ENCODE data around the gene HOXA1.

Gene HOXA1

DNA sequence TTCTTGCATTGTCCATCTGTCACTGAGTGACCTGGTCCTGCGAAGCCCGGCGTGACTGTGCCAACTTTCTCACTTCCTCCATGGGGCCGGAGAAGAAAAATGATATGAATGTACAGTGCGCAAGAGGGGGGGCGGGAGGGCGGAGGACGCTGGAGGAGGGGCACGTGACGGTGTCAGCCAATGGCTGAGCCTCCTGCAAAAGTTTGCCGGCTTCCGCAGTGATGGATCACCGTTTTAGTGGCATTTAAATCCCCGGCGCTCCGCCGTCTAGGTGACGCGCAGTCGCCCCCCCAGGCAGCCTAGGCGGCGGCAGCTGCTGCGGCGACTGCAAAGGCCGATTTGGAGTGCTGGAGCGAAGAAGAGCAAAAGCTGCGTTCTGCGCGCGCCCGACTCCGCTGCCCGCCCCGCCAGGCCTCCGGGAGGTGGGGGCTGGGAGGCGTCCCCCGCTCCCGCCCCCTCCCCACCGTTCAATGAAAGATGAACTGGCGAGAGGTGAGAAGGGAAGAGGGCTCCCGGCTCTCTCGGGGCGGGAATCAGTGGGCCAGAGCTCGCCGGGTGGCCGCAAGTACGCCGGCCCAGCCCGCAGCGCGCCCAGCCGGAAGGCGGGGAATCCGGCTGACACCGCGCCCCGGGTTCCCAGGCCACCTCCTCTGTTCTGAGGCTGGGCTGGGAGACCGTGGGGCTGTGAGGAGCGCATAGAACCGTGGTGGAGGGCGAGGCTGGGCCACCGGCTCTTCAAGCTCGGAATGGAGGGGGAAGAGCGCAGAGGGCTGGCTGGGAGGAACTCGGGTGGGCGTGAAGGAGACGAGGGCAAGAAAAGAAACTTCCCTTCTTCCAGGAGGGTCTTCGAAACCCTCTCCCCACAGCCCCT, at the start of gene HOXA1:
TSS of gene HOXA1 (minus strand) at position 104 of the 871 bp plus-strand sequence. CDS start at position 16, 88 bp downstream.
- peak; percentile 87 for DNase-seq

DNA sequence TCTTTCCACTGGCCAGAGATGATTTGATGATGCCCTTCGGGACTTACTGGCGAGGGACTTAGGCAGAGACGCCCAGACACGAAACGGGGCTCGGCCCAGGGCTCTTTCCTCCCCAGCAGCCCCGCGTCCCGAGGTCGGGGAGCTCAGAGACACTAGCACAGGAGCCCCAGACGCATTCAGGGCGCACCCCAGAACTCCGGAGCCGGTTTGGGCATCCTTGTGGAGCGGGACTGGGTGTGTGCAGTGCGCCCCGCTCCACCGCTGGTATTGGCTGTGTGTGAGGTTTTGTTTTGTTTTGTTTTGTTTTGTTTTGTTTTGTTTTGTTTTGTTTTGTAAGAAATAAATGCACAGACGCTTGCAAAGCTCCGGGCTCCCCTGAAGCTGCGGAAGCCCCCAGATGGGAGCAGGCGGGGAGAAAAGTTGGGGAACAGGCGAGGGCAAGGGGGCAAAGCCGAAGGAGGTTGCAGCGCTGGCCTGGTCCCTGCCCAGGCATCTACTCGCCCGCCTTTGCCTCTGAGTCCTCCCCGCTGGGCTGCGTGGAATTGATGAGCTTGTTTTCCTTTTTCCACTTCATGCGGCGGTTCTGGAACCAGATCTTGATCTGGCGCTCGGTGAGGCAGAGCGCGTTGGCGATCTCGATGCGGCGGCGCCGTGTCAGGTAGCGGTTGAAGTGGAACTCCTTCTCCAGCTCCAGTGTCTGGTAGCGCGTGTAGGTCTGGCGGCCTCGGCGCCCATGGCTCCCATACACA, 49.5 kb upstream of the HOXA1 start:
- no peak for DNase-seq

DNA sequence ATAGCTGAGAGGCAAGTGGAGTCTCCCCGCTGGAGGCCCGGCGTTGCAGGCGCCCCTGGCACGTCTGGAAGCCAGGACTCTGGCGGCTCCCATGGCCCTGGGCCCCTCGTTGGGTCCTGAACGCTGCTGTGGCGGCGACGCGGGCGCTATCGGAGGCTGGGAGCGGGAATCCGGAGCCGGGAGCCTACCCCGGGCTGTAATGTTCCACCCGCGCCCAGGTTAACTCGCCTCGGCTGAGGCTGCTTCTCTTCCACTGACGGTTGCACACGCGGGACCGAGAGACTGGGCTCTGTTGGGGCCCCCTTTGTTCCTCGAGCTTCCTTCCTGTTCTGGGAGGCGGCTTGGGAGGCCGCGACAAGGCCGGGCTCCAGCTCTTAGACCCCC, 49.0 kb upstream of the HOXA1 start:
- DNase-seq: no peak

DNA sequence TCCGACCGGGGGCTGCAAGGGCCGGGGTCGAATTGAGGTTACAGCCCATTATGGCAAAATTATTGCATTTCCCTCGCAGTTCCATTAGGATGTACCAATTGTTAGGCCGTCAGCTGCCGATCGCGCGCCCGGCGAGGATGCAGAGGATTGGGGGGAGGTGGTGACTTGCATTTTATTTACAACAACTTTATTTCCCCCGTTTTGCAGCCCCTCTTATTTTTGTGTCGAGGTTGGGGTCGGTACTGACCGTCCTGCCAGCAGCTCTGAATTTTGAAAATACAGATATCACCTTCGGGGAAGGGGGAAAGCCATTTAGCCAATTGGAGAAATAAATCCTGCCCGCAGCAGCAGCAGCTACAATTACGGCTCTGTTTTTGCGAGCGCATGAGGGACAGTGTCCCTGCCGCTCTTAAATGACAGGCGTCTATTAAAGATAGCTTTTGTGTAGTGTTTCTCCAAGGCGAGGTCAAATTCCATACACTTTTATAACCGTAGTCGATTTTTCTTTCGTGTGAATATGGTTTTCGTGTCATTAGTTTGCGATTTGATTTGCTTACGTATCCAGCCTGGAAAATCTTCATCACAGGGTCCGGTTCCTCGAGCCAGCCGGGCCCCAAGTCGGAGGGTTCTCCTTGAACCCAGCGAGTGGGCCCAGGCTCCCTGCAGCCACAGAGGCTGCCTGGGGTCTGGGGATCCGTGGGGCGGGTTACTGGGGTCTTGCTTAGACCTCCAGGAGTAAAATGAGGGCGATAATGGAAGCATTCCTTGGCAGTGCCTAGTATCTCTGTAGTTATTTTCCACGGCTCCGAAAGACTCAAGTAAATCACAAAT, 48.4 kb upstream of the HOXA1 start:
- no peak for DNase-seq

DNA sequence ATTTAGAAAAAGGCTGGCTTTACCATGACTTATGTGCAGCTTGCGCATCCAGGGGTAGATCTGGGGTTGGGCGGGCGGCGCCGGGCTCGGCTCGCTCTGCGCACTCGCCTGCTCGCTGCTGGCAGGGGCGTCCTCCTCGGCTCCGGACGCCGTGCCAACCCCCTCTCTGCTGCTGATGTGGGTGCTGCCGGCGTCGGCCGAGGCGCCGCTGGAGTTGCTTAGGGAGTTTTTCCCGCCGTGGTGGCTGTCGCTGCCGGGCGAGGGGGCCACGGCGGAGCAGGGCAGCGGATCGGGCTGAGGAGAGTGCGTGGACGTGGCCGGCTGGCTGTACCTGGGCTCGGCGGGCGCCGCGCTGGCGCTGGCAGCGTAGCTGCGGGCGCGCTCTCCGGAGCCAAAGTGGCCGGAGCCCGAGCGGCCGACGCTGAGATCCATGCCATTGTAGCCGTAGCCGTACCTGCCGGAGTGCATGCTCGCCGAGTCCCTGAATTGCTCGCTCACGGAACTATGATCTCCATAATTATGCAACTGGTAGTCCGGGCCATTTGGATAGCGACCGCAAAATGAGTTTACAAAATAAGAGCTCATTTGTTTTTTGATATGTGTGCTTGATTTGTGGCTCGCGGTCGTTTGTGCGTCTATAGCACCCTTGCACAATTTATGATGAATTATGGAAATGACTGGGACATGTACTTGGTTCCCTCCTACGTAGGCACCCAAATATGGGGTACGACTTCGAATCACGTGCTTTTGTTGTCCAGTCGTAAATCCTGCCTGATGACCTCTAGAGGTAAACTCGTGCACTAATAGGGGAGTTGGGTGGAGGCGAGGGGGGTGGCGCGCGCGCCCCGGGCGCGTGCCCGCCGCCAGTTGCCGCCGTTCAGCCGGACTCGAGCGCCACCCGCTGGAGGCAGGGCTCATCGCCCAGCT, 47.5 kb upstream of the HOXA1 start, which contains the start of gene HOXA5:
TSS of gene HOXA5 (minus strand) at position 659 of the 927 bp plus-strand sequence. CDS start at position 585, 74 bp downstream.
- DNase-seq: no peak

DNA sequence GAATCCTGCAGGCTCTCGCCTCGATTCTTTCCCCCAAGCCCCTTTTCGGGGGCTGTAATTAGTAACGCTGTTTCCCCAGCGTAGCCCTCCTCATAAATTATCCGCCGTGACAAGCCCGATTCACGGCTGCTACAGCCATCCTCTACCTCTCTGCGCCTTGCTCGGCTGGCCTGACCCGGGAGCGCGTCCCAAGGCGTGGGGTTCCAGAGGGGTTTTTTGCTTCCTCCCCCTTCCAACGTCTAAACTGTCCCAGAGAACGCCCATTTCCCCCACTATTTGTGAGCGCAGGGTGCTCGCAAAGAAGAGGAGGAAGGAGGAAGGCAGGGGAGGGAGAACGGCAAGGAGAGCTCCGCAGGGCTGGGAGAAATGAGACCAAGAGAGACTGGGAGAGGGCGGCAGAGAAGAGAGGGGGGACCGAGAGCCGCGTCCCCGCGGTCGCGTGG, 46.8 kb upstream of the HOXA1 start:
- DNase-seq: no peak

DNA sequence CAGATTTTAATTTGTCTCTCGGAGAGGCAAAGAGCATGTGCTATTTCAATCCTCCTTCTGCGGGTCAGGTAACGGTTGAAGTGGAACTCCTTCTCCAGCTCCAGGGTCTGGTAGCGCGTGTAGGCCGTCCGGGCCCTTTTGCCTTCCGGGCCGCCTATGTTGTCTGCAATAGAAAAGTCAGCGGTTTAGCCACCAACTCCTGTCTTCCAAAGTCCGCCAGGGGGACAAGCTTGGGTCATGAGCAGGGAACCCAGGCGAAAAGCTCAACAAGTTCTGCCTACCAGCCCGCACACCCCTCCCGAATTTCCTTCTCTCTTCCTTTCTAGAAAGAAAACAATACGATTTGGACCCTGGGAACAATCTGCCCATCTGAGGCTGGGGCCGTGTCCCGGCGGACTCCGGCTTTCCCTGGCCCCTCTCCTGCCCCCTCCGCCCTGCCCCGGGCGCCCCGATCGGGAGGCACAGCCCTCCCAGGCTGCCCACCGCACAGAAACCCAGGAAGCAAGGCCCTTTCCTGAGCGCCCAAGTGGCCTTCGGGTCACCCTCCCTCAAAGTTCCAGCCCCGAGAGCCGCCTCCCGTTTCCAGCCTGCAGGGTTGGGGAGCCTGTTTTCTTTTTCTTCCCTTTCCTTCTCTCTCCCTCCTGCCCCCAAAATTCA, 46.3 kb upstream of the HOXA1 start:
- no peak for DNase-seq

DNA sequence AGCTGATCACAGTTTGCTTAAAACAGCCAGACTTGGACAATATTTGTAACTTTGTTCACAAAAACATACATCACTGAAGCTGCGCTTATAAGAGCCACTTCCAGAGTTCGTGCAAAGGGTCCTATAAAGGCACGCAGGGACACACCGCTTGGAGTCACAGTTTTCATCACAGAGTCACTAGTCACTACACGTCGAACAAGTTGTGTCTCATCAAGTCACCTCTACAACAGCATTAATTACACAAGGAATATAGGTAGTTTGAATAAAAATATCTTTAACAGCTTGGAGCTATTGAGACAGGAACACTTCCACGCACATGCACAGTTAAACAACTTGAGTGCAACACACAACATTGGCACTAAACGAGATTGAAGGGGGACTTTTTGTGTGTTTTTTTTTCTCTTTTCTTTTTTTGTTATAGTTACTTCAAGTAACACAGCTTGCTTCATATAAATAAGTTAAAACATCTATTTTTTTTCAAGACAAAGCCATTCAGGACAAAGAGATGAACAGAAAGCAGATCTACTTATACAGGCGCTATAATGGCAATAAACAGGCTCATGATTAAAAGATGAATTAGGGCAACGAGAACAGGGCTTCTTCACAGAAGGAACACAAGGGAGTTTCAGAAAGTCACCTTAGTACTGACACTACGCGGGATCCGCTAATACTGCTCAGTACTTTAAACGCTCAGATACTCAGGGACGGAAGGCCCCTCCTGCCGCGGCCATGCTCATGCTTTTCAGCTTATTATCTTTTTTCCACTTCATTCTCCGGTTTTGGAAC, 45.5 kb upstream of the HOXA1 start:
- no peak for DNase-seq

DNA sequence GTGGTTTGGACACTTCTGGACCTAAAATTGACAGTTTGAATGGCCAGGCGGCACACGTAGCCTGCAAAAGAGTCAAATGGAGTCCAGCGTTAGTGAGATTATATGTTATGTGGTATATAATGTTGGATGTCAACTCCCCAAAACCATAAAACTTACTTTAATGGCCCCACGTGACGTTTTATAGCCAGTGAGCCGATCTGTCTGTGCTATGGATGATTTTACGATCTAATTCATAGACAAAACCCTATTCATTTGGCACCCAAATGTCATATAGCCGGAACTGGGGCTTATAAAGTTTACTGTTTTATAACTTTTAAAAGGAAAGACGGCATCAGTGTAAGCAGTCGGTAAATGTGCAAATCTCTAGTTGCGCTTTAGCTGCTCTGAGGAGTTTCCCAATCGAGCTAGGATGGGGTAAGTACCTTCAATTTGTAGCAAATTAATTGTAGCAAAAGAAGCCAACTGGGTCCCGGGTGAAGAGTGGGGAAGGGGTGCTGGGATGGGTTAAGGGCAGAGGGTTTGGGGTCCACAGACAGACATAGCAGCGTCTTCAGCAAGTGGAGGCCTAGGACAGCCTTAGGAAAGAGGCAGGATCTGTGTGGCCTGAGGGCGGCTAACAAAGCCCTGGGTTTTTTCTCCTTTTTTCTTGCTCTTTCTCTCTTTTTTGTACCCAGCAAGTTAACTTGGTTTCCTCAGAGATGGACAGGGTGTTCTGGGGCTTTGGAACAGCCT, 44.5 kb upstream of the HOXA1 start:
- DNase-seq: no peak

DNA sequence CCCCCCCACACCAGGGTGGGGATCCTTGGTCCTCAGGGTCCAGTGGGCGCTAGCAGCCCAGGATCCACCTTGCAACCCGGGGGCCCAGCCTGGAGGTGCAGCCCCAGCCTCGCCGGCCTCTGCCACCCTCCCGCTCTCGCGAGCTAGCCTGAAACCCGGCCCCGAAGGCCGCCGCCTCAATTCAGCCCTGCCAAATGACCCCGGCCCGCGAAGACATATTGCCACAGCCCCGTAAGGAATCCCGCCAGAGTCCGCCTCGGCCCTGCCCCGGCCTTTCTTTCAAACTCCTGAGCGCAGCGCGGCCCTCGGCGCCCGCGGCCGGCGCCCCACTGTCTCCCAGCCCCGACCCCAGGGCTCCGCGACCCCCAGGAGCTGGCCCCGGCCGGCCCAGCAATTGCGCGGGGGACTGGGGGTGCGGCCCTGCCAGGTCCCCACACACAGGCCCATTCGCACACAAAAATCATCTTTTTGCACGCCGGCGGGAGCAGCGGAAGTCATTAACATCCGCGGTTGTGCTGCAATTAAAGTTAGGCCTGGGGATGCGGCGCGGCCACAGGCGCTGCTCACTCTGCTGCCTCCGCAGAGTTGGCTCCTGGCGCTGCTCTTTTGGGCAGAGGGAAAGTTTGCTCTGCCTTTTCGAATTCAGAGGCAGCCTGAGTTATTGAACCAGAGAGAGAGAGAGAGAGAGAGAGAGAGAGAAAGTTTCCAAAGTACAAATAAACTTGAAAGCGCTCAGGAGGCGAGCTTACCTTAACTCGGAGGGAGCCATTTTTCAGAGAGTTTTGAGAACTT, 43.7 kb upstream of the HOXA1 start:
- no peak for DNase-seq

DNA sequence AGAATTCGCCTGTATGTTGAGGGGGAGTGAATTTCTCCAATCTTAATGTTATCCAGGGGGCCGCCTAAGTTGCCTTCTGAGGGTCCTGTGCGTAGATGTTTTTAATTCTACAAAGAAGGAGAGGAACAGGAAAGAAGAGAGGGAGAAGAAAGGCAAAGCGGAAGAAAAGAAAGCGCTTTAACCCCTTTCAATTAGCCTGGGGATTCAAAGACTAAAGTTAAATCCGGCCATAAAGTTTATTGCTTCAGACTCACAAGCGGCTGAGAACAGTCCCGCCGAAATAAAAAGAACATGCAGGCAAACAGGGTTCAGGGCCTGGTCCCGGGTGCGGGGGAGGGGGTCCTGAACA, 43.2 kb upstream of the HOXA1 start:
- DNase-seq: no peak

DNA sequence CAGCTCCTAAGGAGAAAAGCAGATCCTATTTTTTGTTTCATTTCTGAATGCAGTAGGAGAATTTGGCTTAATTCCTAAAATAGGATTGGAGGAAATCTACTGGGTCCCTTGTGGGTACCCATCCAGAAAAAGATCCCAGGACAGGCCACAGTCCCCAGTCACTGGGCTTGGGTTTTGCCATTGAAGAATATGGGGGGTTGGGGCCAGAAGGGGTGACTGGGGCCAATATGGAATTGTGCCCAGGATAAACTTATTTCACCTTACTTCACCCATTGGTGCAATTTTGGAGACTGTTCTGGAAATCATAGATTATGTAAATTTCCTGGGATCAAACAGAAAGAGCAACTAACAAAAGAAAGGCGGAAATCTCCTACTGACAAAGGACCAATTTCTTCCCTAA, 42.7 kb upstream of the HOXA1 start:
- no peak for DNase-seq

DNA sequence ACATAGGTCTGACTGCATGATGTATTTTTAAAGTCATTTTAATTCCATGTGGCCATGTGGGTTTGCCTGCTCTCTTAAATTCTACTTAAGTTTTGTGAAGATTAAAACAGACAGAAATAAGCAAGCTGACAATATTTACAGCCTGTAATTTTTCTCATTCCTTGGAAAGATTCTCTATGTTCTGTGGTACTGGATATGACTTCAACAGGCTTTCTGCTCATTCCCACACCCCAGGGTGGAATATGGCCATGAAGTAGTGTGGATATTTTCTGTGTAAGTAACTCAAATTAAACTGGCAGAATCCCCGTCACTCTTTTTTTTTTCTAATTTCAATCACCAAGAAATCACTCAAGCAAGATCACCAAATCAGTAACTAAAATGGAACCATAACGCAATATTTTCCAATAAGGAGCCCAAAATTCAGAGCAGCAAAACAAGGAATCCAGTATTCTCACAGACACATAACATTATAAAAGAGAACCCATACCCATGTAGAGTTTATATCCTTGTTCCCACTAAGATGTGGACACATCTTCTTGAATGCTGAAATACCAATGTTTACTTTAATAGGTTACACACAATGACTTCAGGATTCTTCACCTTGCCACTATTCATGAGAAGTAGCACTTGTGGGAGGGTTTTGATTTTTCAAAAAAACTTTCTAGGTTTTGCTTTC, 42.0 kb upstream of the HOXA1 start:
- DNase-seq: no peak

DNA sequence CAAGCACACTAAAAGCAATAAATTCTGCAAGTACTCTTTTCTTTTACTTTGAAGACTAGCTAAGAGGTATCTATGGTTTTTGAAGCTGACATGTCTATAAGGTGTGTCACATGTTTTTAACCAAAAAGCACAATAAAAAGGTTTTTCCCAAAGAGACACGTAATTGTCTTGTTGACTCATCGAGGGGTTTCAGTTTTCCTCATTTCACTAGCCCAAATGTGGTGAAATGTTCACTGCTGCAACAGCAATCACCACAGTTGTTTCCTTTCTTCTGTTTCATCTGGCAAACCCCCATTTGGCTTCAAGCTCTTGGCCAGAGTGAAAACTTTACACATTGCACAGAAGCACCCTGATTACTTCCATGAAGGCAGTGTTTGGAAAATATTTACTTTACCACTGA, 38.6 kb upstream of the HOXA1 start:
- DNase-seq: no peak

DNA sequence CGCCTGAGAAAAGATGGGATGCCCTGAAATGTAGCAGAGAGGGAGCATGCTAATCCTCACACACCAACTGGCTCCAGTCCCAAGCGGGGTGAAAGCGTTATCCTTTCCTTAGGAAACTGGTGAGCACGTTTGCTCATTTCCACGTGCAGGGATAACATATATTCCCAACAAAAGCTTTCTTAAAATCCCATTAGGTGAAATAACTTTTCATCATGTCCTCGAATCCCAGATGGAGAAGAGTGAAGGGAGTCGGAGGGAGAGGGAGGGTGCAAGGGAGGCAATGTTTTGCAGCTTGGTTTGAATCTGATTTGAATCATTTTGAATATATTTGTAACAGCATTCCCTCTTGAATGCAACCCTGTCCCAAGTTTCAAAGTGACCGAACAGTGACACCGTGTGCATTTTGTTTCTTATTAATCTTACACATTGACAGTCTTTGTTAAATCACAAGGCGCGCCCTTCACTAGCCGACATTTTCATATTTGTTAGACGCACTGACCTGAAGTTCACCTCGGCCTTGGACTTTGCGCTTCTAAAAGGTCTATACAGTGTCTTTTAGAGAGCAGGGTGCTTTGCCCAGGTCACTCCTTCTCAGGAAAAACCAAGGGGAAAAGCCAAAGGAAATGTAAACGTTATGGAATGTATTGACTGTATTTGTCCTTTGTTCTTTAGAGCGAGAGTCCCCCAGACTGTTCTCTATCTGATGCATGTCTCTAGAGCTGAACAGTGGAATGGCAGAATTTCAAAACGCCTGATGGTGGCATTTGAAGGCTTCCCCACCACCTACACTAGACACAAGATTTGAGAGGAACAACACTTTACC, 37.8 kb upstream of the HOXA1 start:
- DNase-seq: no peak

DNA sequence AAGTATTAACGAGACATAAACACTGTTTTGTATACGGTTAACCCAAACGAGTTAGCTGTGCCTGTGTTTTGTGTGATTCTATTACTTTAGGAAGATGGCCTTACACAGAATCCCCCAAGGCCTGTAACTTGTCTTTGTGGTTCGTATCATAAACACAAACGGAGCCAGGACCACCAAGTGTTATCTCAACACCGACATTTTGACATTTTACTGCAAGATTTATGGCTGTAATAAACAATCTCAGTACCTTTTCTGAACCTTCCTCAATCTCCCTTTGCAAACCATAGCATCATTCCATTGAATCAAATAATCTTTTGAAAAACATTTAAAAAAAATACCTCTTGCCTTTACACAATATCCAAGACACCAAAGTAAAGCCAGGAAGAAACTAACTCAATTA, 37.2 kb upstream of the HOXA1 start:
- no peak for DNase-seq

DNA sequence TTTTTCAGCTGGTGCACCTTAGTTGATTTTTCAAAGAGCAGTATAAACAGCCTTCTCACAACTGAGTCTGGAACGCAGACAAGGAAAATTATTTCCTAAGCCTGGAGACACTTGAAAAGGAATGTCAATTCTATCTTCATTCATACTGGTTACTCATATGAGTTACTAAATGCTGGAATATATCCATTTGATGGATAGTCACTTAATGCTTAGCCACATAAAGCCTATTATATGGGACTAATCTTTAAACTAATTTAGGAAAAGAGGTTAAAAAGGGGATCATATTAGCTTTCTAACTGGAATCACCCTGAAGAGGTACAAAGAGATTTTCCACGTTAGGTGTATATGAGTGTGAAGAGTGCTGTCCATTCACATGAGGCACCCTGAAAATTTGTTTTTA, 36.4 kb upstream of the HOXA1 start:
- no peak for DNase-seq

DNA sequence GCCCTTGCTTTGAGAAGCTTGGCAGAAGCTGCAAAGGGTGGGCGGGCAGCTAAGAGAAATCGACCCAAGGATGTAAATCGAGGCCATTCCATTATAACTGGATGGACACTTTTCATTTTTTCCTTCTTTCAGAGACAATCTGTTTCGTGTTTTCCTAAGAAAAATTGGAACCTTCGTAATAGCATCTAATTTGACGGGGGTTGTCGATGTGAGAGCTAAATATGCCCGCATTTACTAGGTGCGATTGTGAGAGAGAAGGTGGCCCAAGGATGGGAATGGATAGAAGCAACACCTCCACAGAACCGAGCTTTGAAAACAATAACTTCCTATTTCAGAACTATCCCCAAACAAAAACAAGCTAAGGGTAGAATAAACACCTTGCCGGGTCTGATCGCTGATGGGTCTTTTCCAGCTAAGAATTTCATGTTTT, 35.6 kb upstream of the HOXA1 start:
- DNase-seq: no peak

All from NCI-H146 (cell line).